ENCODE data around the gene MIEN1. TPM values are rescaled to one million over a fixed set of nuclear protein-coding genes. Genes with fewer than 3 reads are reported as not detected.
"Not testable (repeated sequence)": the region's sequence is repeated elsewhere in the genome, so short reads cannot be mapped to it uniquely, and the experiment has no call there.

The MIEN1 gene, protein sequence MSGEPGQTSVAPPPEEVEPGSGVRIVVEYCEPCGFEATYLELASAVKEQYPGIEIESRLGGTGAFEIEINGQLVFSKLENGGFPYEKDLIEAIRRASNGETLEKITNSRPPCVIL
- 17.7 and 18.7 TPM in 2 replicates for total RNA-seq

DNA sequence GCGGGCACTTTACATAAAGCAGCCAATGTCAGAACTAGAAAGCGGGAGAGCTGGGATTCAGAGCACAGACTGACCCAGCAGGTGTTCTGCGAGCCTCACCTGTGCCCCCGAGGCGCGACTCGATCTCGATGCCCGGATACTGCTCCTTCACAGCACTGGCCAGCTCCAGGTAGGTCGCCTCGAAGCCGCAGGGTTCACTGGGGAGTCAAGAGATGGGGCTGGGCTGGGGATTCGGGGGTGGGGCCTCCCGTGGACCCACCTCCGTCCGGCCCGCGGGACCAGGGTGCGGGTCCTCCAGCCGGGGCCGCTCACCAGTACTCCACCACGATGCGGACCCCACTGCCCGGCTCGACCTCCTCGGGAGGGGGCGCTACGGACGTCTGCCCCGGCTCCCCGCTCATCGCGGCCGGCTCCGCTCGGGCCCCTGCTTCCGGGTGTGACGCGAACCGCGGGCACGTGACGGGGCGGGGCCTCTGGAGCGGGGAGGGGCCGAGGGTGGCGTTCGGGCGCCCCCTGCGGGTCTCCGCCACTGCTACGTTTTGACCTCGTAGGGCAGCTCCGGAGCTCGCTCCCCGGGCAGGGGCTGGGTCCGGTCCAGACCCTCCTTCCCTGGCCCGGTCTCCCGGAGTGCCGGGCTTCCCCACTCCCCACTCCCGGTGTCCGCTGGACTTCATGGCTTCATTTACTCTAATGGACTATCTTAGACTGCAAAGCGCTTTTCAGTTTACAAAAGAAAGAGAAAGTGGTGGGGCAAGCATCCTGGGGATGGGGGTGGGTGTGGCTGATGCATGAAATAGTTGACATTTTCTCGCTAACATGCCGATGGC, at the start of gene MIEN1:
Gene MIEN1 (minus strand): TSS at position 438 of the 827 bp plus-strand sequence. CDS start 37 bp downstream, at position 401.
- peak; percentile 83 to 90 for DNase-seq (ENCODE audit: low read depth in 2 of 2)

GRCh38 chr17:39777534-39778365, 47.4 kb upstream of the MIEN1 start:
- DNase-seq (ENCODE audit: low read depth in 2 of 2), result no peak

DNA sequence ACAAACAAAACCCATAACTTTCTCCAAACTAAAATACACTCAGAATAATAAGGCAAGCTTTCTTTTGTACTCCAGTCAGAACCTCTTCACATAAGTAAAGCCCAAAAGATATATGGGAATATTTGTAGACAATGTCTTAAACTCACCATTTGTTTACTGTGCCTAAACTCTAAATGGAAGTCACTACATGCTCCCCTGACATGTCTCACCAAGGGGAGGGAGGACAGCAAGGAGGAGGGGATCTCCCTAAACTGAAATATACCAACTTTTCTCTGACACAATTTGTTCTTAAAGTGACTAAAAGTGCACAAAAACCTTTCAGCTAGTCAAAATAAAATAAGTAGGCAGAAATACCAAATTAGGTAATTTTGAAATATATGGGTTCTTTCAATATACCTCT, 45.9 kb upstream of the MIEN1 start:
- DNase-seq (ENCODE audit: low read depth in 2 of 2), result no peak

GRCh38 chr17:39775031-39775430, 44.7 kb upstream of the MIEN1 start:
- DNase-seq (ENCODE audit: low read depth in 2 of 2), result no peak

- no peak for DNase-seq (ENCODE audit: low read depth in 2 of 2)
These were observed 43.7 kb upstream of the MIEN1 start for GRCh38 chr17:39774047-39774446.

GRCh38 chr17:39772987-39773934, 42.9 kb upstream of the MIEN1 start:
- no peak for DNase-seq (ENCODE audit: low read depth in 2 of 2)

GRCh38 chr17:39772415-39772814, 42.1 kb upstream of the MIEN1 start:
- no peak for DNase-seq (ENCODE audit: low read depth in 2 of 2)

- no peak for DNase-seq (ENCODE audit: low read depth in 2 of 2)
These were observed 39.7 kb upstream of the MIEN1 start for GRCh38 chr17:39769974-39770587.

- no peak for DNase-seq (ENCODE audit: low read depth in 2 of 2)
These were observed 36.8 kb upstream of the MIEN1 start for GRCh38 chr17:39767147-39767546.

GRCh38 chr17:39765766-39766165, 35.4 kb upstream of the MIEN1 start:
- no peak for DNase-seq (ENCODE audit: low read depth in 2 of 2)

DNA sequence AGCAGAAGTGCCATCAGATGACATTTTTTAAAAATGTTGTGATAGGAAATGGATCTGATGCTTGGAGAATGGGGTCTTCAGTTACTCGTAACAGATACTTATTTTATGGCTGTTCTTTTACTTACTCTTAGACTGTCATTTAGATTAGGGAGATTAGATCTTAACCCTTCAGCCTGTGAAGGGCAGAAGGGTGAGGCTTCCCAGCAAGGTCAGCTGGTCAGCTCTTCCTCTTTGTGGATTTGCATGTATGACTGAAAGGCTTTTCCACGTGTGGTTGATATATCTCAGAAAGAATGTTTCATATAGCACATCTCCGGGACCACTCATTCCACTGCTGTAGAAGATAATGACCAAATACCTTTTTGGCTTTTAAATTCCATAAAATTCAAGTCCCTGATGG, 34.8 kb upstream of the MIEN1 start:
- DNase-seq (ENCODE audit: low read depth in 2 of 2), result no peak

DNA sequence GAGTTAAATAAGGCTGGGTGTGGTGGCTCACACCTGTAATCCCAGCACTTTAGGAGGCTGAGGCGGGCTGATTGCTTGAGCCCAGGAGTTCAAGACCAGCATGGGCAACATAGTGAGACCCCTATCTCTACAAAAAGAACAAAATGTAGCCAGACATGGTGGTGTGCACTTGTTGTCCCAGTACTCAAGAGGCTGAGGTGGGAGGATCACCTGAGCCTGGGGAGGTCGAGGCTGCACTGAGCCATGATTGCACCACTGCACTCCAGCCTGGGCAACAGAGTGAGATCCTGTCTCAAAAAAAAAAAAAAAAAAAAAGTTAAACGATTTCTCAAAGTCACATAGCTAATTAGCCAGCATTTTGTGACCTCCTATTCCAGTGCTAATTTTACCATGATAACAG, 33.8 kb upstream of the MIEN1 start:
- DNase-seq (ENCODE audit: low read depth in 2 of 2), result not testable (repeated sequence)

GRCh38 chr17:39763051-39763820, 32.9 kb upstream of the MIEN1 start:
- no peak for DNase-seq (ENCODE audit: low read depth in 2 of 2)

- no peak for DNase-seq (ENCODE audit: low read depth in 2 of 2)
These were observed 31.6 kb upstream of the MIEN1 start for GRCh38 chr17:39761861-39762496.

- DNase-seq (ENCODE audit: low read depth in 2 of 2), result no peak
These were observed 28.9 kb upstream of the MIEN1 start for GRCh38 chr17:39759204-39759603.

DNA sequence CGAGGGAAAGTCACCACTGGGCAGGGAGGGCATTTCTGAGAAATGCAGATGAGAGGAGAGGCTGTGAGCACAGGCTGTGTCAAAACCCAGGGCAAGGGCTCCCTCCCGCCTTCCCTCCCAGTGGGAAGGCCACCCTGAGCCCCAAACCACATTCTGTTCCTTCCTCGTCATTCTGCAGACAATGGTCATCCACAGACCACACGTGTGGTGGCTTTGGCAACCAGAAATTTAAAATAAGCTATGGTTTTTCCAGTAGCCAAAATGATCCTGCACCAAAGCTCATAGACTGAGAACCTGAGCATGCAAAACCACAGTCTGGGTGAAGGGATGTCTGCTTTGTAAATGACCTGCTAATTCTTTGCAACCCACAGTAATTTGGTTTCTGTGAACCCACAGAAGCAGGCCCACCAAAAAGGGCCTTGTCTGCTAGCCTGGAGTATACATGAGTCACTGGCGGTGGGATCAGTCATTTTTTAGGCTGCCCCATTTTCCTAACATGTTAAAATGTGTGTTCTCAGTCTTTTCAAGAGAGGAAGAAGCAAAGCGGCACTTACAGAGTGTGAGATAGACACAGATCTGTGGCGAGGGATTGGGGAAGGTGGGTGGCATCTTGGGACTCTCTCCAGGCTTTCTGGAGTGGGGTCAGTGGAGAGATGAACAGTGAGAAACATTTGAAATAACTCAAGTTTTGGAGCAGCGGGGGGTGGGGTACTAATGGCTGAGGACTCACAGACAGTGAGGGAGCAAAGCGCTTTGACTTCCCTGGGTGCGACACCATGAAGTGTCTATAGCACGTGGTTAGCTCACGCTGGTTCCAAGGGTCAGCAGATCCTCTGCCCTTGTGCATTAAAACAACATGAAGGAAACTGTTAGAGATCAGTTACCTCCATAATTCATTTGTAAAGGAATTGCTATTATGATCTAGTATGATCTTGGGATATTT, 27.9 kb upstream of the MIEN1 start:
- no peak for DNase-seq (ENCODE audit: low read depth in 2 of 2)

GRCh38 chr17:39757176-39757662, 26.9 kb upstream of the MIEN1 start:
- no peak for DNase-seq (ENCODE audit: low read depth in 2 of 2)

Measured in lung microvascular endothelial cell (primary cell).